HG03460 (cell line): ENCODE data around the gene ZNF793.

ENCODE experiments used
- ATAC-seq: cut with Tn5 transposase; IDR thresholded peaks from one replicate; pipeline ENCODE4 v1.9.1; 2021; ENCODE audit not compliant: unreplicated experiment

ZNF793 gene

GRCh38 chr19:37506387-37507166 lies at the start of gene ZNF793:
Gene ZNF793 (plus strand): TSS chr19:37506939. CDS start chr19:37523440, 16,501 bp downstream.
- ATAC-seq, result no peak

GRCh38 chr19:37466277-37466797 lies 40.4 kb upstream of the ZNF793 start:
- ATAC-seq, result no peak

- ATAC-seq, result peak; percentile 63
These were observed 39.7 kb upstream of the ZNF793 start, which contains the start of gene ZNF569 for GRCh38 chr19:37466798-37467607. Gene ZNF569 (minus strand): TSS chr19:37467444. CDS start chr19:37444921, 22,523 bp downstream.

- ATAC-seq, result no peak
These were observed 39.1 kb upstream of the ZNF793 start for GRCh38 chr19:37467608-37468090.

- ATAC-seq, result peak; percentile 59
These were observed 37.6 kb upstream of the ZNF793 start, which contains the start of gene ZNF570 for GRCh38 chr19:37468961-37469777. Gene ZNF570 (plus strand): TSS chr19:37469356. CDS start chr19:37470355, 999 bp downstream.

GRCh38 chr19:37470216-37470615 lies 36.5 kb upstream of the ZNF793 start:
- ATAC-seq, result no peak

- ATAC-seq, result no peak
These were observed 34.6 kb upstream of the ZNF793 start for GRCh38 chr19:37472165-37472564.

GRCh38 chr19:37484406-37485168 lies 22.2 kb upstream of the ZNF793 start:
- ATAC-seq, result no peak

GRCh38 chr19:37492213-37492612 lies 14.5 kb upstream of the ZNF793 start:
- no peak for ATAC-seq

- no peak for ATAC-seq
These were observed 767 bp upstream of the ZNF793 start for GRCh38 chr19:37505958-37506386.

GRCh38 chr19:37507167-37507464 lies 377 bp downstream of the ZNF793 start:
- no peak for ATAC-seq

GRCh38 chr19:37511186-37511585 lies 4.4 kb downstream of the ZNF793 start:
- no peak for ATAC-seq

- no peak for ATAC-seq
These were observed 5.1 kb downstream of the ZNF793 start for GRCh38 chr19:37511821-37512220.

- ATAC-seq, result no peak
These were observed 6.7 kb downstream of the ZNF793 start for GRCh38 chr19:37513397-37513796.

- ATAC-seq, result no peak
These were observed 13.2 kb downstream of the ZNF793 start for GRCh38 chr19:37519890-37520289.

- ATAC-seq, result no peak
These were observed 30.7 kb downstream of the ZNF793 start for GRCh38 chr19:37537391-37537947.

- ATAC-seq, result no peak
These were observed 44.6 kb downstream of the ZNF793 start for GRCh38 chr19:37551129-37551993.

- no peak for ATAC-seq
These were observed 56.8 kb downstream of the ZNF793 start for GRCh38 chr19:37563518-37563917.
